HG02870 (cell line): ENCODE results near the gene ALKBH3.

Experiments used
- ATAC-seq: cut with Tn5 transposase; IDR thresholded peaks from one replicate; pipeline ENCODE4 v1.9.1; 2021; ENCODE audit warnings: mild to moderate bottlenecking, moderate library complexity; ENCODE audit not compliant: unreplicated experiment

Gene ALKBH3

DNA sequence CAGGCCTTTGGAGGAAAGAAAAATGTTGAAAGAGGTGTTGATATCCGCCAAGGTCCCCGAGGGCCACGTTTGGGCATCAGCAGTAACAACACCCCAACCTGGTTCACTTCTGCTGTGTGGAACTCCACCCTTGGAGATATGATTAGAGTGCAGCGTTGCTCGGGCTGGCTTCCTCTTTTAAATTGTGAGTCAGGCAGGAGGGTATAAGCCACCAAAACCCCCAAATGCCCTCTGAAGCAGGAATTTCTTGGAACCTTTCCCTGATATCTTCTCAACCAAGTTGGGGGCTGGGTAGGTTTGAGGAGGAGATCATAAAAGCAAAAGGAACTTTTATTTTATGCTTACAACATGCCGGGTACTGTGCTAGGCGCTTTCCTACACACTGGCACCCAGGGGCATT is 55.4 kb downstream of the ALKBH3 start:
- ATAC-seq = no peak

DNA sequence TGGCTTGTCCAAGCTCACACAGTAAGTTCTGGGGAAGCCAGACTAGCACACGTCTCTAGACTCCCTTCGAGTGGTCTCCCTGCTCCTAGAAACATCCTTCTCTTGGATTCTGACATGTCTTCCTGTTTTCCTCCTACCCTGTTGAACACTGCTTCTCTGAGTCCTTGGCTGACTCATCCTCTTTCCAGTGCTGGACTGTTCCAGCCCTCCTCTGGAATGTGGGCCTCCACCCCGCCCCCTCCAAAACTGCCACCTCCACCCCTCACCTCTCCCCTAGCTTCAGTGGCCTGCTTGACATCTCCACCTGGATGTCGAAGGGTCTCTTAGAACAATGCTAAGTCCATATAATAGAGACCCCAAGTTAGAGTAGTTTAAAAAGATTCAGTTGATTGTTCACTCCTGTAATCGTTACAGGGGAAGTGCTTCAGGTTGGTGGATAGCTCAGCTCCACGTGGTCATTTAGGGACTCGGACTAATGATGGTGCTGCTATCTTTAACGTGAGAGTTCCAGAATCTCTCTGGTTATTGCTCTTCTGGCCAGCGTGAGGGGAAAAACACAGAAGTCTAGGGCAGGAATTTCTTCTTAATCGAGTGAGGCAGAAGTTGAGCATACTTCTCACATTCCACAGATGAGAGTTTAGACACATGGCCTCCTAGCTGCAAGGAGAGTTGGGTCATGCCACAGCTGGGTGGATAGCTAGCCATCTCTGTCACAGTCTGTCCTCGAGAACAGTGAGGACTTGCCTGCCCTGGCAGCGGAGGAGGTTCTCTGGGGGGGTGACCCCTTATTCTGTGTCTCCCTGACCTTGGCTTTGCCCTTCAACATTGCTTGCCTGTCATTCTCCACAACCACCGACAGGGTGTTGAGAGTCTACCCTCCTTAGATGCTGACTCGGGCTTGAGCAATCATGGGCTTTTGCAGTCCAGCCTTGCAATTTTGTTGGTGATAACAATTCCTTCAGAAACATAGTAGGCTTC is 57.1 kb downstream of the ALKBH3 start:
- no peak for ATAC-seq

DNA sequence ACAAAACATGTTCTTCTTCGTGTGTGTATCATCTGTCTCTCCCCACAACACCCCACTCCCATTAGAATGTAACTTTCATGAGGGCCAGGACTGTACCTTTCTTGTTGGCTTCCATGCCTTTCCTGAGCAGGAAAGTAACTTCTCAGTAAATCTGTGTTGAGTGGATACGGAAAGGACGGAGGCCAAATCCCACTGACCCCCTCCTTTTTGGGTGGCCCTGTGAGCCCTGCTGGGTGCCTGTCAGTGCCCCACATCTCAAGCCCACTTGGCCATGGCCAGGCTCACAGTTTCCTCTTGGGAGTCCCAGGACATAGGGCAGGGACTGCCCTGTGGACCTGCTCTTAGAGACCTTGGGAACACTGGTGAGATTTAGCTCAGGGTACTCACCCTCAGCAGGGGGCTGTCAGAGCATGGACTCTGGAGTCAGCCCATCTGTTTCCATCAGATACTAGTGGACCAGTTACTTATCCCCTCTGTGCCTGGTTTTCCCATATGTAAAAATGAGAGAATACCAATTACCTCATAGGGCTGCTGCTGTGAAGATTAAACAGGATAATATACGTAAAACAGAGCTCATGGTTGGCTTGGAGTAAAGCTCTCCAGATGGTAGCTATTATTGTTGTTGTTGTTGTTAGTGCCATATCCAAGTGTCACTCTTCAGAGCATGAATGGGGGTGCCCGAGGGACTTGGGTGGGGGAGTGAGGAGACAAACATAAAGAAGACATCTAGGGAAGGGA is 60.8 kb downstream of the ALKBH3 start:
- no peak for ATAC-seq

DNA sequence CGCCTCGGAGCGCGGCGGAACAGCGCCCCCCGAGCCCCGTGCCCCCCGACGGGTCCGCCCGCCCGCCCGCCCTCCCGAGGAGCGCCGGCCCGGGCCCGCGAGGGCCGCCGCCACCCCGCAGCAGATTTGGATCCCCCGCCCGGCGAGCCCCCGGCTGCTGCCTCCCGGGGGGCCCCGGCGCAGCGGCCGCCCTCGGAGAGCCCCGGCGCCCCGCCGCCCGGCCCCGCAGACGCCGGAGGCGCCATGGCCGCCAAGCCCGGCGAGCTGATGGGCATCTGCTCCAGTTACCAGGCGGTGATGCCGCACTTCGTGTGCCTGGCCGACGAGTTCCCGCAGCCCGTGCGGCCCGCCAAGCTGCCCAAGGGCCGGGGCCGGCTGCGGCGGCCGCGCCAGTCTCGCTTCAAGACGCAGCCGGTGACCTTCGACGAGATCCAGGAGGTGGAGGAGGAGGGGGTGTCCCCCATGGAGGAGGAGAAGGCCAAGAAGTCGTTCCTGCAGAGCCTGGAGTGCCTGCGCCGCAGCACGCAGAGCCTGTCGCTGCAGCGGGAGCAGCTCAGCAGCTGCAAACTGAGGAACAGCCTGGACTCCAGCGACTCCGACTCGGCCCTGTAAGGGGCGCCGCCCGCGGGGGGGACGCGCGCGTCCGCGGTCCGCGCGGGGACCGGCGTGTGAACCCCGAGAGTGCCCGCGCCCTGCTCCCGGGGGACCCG is 62.2 kb downstream of the ALKBH3 start:
- no peak for ATAC-seq

DNA sequence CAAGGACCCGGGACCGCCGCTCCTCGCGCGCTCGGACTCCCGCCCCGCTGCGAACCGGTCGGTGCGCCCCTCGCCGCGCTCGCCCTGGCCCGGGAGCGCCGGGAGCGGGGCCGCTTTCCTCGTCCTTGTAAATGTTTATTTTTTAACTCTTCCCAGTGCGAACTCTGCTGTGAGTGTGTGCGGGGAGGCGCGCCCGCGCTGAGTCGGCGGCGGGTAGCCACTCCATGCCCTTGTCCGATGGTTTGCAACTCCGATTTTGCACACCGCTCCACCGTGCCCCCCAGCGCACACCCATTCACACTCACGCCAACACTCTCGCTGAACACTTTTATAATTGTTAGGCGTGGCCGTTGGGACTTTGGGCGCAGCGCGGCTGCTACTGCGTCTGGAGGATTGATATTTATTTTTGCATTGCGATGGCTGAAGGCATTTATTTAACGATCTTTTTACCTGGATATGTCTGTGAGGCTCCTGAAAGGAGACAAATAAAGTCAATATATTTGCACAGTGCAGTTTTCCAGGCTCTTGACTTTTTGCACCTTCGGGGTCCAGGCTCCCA is 62.8 kb downstream of the ALKBH3 start:
- ATAC-seq = no peak

DNA sequence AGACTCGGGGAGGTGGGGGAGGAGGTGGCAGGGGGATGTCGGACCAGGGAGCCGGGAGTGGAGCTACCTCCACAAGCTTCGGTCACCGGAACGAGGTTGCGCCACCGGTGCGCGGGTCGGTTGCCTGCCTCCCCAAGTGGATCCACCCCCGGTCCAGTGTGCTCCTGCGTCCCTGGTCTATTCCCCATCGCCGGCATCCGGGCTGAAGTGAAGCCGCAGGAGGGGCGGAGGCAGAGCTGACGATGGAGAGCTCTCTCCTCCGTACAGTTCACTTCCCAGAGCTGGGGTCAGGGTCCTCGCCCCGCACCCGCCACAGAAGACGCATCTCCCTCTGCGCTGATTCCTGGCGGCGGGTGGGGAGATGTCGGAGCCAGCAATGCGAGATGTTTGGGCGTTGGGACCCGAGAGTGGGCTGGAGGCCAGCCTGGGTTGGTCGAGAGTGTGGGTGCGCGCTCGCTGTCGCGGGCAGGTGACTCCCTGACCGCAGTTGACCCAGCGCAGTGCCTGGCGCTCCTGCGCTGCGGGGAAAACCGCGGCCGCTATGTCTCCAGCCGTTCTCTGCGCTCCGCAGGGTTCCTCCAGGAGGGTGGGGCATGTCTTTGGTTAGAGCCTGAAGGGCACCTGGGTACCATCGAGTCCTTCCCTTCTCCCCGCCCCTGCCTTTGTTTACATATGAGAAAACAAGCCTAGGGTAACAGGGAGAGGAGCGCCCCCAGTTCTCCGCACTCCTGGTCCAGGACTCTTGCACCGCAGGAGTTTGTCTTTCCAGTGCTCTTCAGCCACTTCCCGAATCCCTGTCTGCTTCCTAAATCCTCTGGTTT is 63.5 kb downstream of the ALKBH3 start:
- ATAC-seq = no peak

DNA sequence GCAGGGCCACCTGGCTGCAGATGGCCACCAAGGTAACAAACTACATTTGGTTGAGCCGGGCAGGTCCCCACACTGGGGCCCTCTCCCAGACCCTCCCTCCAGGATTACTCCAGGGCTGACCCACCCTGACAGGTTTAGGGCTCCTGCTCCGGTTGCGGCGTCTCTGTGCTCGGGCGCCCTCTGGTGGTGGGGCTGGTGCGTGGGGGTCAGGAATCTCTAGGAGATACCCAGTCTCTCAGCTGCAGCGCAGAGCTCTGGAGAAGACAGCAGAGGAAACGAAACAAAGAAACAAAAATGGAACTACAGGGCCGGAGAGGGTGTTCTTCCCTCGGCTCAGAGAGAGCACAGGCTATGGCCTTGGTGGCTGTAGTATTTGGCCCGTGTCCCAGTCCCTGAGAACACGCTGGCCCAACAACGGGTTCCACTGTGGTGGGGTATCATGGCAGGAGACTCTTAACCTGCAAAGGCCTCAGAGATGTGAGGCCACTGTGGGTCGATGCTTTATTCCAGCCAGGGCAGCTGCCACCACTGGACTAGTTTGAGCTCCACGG is 64.2 kb downstream of the ALKBH3 start:
- no peak for ATAC-seq

DNA sequence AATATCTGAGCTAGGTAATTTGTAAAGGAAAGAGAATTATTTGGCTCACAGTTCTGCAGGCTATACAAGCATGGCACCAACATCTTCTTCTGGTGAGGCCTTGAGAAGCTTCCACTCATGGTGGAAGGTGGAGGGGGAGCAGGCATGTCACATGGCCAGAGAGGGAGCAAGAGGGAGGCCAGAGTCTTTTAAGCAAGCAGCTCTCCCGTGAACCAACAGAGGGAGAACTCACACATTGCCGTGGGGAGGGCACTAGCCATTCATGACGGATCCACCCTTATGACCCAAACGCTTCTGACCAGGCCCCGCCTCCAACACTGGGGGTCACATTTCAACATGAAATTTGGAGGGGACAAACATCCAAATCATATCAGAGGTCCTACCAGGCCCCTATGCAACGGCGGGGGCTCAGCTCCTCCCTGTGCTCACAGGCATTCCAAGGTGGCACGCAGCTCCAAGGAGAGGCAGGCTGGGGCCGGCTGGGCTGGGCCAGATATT is 66.4 kb downstream of the ALKBH3 start:
- no peak for ATAC-seq

DNA sequence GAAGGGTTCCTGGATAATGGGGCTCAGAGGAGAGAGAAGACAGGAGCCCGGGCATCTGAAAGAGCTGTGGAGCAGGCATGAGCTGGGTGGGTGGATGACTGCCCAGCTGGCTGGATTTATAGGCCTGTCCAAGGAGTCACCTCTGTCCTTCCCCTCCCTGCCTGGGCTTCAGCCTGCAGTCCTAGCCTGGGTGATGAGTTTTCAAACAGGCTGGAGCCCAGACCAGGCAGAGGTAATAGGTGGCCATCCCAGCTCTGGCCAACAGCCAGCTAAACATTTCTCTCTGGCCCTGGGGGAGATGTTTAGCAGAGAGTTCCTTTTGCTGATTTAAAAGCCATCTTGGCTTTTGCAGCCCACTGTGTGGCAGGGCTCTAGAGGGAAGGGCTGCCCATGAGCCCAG is 67.2 kb downstream of the ALKBH3 start:
- ATAC-seq = no peak

DNA sequence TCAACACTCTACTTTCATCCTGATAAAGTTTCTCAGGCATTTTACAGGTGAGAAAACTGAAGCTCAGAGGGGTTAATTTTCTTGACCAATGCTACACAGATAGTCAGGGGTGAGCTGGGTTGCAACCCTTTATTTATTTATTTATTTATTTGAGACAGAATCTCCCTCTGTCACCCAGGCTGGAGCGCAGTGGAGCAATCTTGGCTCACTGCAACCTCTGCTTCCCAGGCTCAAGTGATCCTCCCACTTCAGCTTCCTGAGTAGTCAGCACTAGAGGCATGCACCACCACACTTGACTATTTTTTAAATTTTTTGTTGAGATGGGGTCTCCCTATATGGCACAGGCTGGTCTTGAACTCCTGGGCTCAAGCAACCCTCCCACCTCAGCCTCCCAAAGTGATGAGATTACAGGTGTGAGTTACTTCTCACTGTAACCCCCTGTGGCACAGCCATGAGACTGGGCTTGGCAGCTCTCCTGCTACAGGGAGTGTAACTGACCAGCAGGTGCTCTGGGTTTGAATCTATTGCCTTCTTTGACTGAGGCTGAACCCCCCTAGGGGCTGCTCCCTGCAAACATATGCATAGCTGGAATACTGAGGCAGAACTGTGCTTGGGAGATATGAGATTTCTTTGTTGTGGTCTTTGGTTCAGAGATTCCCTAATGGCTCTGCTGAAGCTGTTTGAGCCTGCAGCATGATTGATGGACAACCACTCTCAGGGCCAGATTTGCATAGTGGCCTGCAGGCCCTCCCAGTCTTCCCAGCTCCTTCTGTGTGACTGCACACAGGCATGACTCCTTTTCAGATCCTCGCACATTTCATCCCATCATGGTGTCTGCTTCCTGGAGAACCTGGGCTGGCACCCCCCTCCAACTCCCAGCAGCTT is 68.0 kb downstream of the ALKBH3 start:
- no peak for ATAC-seq

DNA sequence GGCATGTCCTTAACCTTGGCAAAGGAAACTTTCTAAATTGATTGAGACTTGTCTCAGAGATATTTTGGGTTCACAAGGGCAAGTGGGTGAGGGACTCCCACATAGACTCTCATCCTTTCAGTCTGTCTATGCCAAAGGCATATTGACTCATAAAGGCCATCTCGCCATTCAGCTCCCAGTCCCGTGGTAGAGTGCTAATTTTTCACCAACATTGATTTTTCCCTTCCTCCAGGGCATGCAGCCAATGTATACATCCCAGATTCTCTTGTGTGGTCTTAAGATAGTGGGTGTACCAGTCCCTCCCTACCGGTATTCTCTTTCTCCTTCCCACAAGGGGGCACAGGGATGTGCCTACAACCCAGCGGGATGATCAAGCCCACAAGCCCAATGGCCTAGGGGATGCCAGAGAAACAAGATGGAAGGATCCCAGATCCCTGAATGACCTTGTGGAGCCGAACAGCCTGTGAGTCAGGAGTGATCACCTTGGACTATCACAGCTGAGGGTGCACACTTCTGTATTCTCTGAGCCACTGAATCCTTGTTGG is 69.8 kb downstream of the ALKBH3 start:
- no peak for ATAC-seq

DNA sequence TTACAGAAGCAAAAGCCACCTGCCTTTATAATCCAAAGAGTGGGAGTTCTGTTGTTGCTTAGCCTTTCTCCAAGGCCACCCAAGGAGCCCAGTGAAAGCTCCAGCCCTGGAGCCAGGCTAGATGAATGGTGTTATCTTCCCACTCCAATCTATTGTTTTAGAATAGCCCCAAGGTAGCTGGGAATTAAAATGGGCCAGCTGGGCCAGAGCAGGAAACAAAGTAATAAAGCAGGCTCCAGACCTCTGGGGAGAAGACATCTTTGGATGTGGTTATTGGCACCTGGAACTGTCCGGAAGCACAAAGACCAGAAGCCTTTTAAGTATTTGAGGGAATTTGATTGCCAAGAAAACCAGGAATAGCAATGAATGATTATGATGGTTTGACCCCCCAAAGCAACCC is 70.6 kb downstream of the ALKBH3 start:
- no peak for ATAC-seq

DNA sequence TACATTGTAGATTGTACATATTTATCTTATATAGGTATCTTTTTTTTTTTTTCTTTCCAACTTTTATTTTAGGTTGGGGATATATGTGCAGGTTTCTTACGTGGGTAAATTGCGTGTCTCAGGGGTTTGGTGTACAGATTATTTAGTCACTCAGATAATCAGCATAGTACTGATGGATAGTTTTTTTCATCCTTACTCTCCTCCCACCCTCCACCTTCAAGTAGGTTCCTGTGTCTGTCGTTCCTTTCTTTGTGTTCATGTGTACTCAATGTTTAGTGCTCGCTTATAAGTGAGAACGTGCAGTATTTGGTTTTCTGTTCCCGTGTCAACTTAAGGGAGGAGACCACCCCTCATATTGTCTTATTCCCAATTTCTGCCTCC is 71.4 kb downstream of the ALKBH3 start:
- no peak for ATAC-seq

DNA sequence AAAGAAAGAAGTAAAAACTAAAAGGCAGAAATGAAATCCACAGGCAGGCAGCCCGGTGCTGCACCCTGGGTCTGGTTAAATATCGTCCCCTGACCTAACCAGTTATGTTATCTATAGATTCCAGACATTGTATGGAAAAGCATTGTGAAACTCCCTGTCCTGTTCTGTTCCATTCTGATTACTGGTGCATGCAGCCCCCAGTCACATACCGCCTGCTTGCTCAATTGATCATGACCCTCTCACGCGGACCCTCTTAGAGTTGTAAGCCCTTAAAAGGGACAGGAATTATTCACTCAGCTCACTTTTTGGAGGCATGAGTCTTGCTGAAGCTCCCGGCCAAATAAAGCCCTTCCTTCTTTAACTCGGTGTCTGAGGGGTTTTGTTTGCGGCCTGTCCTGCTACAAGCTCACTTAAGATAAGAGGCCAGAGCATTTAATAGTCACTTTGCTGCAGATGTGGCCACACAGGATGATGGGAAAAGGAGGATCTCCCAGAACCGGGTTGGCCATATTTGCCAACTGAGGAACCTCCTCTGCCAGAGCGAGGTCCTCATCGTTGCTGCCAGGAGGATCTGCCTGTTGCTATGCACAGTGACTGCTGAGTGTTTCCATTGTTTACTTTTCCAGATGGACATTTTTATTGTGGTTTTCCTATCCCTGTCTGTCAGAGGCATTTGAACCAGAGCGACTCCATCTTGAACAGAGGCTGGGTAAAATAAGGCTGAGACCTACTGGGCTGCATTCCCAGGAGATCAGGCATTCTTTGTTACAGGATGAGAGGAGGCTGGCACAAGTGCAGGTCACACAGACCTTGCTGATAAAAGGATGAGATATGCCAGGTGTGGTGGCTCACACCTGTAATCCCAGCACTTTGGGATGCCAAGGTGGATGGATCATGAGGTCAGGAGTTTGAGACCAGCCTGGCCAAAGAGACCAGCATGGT is 72.0 kb downstream of the ALKBH3 start:
- ATAC-seq = no peak

DNA sequence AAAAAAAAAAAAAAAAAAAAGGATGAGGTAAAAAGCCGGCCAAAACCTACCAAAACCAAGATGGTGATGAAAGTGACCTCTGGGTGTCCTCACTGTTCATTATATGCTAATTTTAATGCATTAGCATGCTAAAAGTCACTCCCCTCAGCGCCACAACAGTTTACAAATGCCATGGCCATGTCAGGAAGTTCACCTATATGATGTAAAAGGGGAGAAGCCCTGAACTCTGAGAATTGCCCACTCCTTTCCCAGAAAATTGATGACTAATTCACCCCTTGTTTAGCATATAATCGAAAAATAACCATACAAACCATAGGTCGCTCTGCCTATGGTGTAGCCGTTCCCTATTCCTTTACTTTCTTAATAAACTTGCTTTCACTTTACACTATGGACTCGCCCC is 72.9 kb downstream of the ALKBH3 start:
- no peak for ATAC-seq

DNA sequence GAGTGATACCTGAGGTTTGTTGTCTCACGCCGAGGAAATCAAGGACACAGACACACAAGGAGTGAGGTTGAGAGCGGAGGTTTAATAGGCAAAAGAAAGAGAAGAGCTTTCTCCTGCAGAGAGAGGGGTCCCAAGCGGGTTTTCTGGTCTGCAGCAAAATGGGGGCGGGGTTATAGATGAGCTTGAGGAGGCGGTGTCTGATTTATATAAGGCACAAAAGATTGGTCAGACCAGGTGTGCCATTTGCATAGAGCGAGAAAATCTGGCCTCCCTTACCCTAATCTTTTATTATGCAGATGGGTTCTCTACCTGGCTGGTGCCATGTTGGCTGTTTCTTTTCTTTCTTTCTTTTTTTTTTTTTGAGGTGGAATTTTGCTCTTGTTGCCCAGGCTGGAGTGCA is 73.6 kb downstream of the ALKBH3 start:
- no peak for ATAC-seq

DNA sequence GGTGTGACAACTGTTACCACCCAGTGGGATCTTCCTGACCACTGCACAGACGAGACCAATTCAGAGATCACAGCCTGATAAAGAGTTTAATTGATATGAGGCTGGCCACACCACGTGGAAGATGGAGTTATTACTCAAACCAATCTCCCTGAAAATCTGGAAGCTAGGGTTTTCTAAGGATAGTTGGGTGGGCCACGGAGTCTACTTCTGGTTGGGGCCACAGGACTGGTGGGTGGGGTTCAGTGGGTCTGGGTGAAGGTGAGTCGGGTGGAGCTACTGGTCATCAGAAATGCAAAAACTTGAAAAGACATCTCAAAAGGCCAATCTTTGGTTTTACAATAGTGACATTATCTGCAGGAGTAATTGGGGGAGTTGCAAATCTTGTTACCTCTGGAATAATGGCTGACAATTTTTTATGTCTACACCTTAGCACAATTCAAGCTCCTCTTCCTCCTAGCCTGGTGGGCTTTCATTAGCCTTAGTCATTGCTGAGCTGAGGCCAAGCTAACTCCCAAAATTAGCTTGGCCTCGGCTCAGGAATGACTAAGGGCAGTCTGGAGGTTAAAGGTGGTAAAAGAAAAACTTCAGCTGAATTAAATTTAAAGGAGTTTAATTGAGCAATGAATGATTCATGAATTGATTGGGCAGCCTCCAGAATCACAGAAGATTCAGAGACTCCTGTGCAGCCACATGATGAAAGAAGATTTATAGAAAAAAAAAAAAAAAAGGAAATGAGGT is 74.9 kb downstream of the ALKBH3 start:
- no peak for ATAC-seq
